ENCODE measurements around the gene ATG4C.
"Not testable (repeated sequence)": the region's sequence is repeated elsewhere in the genome, so short reads cannot be mapped to it uniquely, and the experiment has no call there.

The ATG4C gene

DNA sequence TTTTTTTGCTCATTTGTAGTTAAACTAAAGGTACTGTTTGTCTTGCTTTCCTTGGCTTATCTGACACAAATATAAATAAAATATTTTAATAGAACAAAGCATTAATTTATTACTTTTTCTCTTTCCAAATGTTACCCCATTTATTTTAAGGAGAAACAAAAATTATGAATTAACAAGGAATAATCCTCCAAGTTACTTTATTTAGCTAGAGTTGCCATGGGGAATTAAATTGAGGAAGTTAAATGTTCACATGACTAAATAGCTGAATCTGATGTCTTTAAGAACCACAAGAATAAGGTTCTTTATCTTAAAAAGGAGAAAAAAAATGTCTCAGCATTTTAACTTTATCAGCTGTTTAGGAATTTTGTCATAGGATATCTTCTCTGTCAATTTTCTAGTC lies 12.3 kb downstream of the ATG4C start:
- DNase-seq (no peak), ATAC-seq (replicated peaks) (no peak)
- H3K27me3 Mint-ChIP-seq: no peaks in the 10 kb centered on the region
- H3K9me3 Mint-ChIP-seq: no peaks in the 10 kb centered on the region
- no peak overlapping the region for H3K4me3 Mint-ChIP-seq
- peaks cover 12% of the 10 kb centered on the region in 2 donors for H3K36me3 Mint-ChIP-seq
- no peak overlapping the region for H3K27ac Mint-ChIP-seq
- H3K4me1 Mint-ChIP-seq: peaks cover 24 to 64% of the 10 kb centered on the region in 2 donors

DNA sequence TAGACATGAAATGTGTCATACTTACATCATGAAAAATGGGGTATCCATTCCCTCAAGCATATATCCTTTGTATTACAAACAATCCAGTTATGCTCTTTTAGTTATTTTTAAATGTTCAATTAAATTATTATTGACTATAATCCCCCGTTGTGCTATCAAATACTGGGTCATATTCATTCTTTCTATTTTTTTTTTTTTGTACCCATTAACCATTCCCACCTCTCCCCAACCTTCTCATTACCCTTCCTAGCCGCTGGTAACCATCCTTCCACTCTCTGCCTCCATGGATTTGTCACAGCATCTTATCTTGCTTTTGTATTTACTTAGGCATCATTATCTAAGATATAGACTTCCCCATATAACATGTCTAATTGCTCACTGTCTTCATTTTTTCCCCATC lies 15.8 kb downstream of the ATG4C start:
- ATAC-seq (replicated peaks) (no peak), DNase-seq (no peak)
- H3K36me3 Mint-ChIP-seq: peaks cover 5% of the 10 kb centered on the region in 2 donors
- peak overlapping the region; percentile 9 to 64 for H3K4me3 Mint-ChIP-seq
- peak overlapping the region; percentile 56 for H3K27ac Mint-ChIP-seq
- peaks cover 3% of the 10 kb centered on the region in 2 donors for H3K9me3 Mint-ChIP-seq
- H3K4me1 Mint-ChIP-seq: peaks cover 21 to 62% of the 10 kb centered on the region in 2 donors
- no peaks in the 10 kb centered on the region for H3K27me3 Mint-ChIP-seq

DNA sequence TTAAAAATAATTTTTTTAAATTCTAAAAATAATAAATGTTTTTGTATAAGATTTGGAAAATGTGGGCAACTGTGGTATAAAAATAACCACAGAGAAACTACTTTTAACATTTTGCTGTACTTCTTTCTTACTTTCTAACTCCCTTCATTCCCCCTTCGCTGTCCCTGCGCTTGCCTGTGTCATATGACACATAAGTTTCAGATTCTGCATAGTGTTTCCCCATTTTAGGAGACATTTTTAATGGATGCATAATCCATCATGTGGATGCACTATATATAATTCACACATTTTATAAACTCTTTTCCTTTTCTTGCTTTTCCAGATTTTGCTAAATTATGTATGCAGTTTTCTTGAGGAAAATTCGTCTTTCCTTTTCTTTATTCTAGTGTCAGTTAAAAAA lies 16.3 kb downstream of the ATG4C start:
- Mint-ChIP-seq H3K36me3 (peaks cover 5% of the 10 kb centered on the region in 2 donors), H3K4me3 (peak overlapping the region; percentile 49 to 66), H3K27me3 (no peaks in the 10 kb centered on the region), H3K9me3 (peaks cover 3% of the 10 kb centered on the region in 2 donors), H3K4me1 (peaks cover 21 to 56% of the 10 kb centered on the region in 2 donors), H3K27ac (peak overlapping the region; percentile 88)
- ATAC-seq (replicated peaks): peak; percentile 66 to 67
- no peak for DNase-seq

GRCh38 chr1:62800825-62801306 lies 16.9 kb downstream of the ATG4C start:
- Mint-ChIP-seq H3K27ac (peak overlapping the region; percentile 88), H3K36me3 (peaks cover 8 to 9% of the 10 kb centered on the region in 2 donors)
- peak; percentile 98 to 99 for ATAC-seq (replicated peaks)

GRCh38 chr1:62809788-62810187 lies 25.9 kb downstream of the ATG4C start:
- peaks cover 5 to 8% of the 10 kb centered on the region in 2 donors for H3K9me3 Mint-ChIP-seq
- peaks cover 41 to 48% of the 10 kb centered on the region in 2 donors for H3K36me3 Mint-ChIP-seq
- H3K27me3 Mint-ChIP-seq: no peaks in the 10 kb centered on the region
- no peak for DNase-seq
- H3K27ac Mint-ChIP-seq: peak overlapping the region; percentile 84
- peak overlapping the region; percentile 12 to 46 for H3K4me3 Mint-ChIP-seq
- ATAC-seq (replicated peaks): peak; percentile 62 to 67
- peaks cover 23 to 49% of the 10 kb centered on the region in 2 donors for H3K4me1 Mint-ChIP-seq

More at GRCh38 chr1:62800825-62801306, 16.9 kb downstream of the ATG4C start:
- Mint-ChIP-seq H3K4me3 (peak overlapping the region; percentile 60 to 66), H3K4me1 (peaks cover 18 to 54% of the 10 kb centered on the region in 2 donors), H3K9me3 (peaks cover 3% of the 10 kb centered on the region in 2 donors), H3K27me3 (no peaks in the 10 kb centered on the region)
- DNase-seq: peak; percentile 67

- Mint-ChIP-seq H3K9me3 (peaks cover 5 to 8% of the 10 kb centered on the region in 2 donors), H3K27ac (peak overlapping the region; percentile 86), H3K36me3 (peaks cover 40 to 51% of the 10 kb centered on the region in 2 donors), H3K27me3 (no peaks in the 10 kb centered on the region), H3K4me3 (peak overlapping the region; percentile 63 to 65), H3K4me1 (peaks cover 23 to 48% of the 10 kb centered on the region in 2 donors)
- ATAC-seq (replicated peaks): peak; percentile 93 to 95
- DNase-seq: no peak
Observed at GRCh38 chr1:62810420-62811274, 26.7 kb downstream of the ATG4C start.

GRCh38 chr1:62823556-62823955 lies 39.6 kb downstream of the ATG4C start:
- H3K27ac Mint-ChIP-seq: no peak overlapping the region
- ATAC-seq (replicated peaks) (no peak), DNase-seq (no peak)
- peaks cover 5 to 7% of the 10 kb centered on the region in 2 donors for H3K9me3 Mint-ChIP-seq
- peaks cover 40 to 57% of the 10 kb centered on the region in 2 donors for H3K36me3 Mint-ChIP-seq
- H3K4me1 Mint-ChIP-seq: peaks cover 7 to 14% of the 10 kb centered on the region in 2 donors
- H3K4me3 Mint-ChIP-seq: no peak overlapping the region
- no peaks in the 10 kb centered on the region for H3K27me3 Mint-ChIP-seq

DNA sequence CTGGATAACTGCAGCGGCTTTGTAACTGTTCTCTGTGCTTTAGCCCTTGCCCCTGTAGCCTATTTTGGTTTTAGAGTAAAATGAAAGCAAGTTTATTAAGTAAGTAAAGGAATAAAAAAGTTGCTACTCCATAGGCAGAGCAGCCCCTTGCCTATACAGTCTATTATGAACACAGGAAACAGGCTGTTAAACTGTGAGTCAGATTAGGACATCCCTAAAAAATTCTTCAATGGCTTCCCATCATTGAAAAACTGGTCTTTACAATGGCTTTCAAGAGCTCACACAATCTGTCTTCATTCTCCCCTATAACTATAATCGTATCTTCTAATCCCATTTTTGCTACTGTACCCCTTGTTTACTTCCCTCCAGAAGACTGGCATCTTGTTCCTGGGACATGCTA lies 43.0 kb downstream of the ATG4C start:
- Mint-ChIP-seq H3K4me3 (no peak overlapping the region), H3K27me3 (no peaks in the 10 kb centered on the region), H3K9me3 (peaks cover 5 to 7% of the 10 kb centered on the region in 2 donors), H3K27ac (no peak overlapping the region), H3K36me3 (peaks cover 42 to 48% of the 10 kb centered on the region in 2 donors), H3K4me1 (peaks cover 7 to 14% of the 10 kb centered on the region in 2 donors)
- DNase-seq (no peak), ATAC-seq (replicated peaks) (no peak)

DNA sequence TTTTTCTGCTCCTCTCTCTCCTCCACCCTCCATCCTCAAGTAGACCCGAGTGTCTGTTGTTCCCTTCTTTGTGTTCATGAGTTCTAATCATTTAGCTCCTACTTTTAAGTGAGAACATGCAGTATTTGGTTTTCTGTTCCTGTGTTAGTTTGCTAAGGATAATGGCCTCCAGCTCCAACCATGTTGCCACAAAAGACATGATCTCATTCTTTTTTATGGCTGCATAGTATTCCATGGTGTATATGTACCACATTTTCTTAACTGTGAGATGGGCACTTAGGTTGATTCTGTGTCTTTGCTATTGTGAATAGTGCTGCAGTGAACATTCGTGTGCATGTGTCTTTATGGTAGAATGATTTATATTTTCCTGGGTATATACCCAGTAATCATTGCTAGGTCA lies 43.9 kb downstream of the ATG4C start:
- H3K27ac Mint-ChIP-seq; H3K9me3 Mint-ChIP-seq; H3K27me3 Mint-ChIP-seq; DNase-seq; ATAC-seq (replicated peaks); H3K4me3 Mint-ChIP-seq: not testable (repeated sequence)
- peaks cover 44 to 51% of the 10 kb centered on the region in 2 donors for H3K36me3 Mint-ChIP-seq
- H3K4me1 Mint-ChIP-seq: peaks cover 7 to 14% of the 10 kb centered on the region in 2 donors

DNA sequence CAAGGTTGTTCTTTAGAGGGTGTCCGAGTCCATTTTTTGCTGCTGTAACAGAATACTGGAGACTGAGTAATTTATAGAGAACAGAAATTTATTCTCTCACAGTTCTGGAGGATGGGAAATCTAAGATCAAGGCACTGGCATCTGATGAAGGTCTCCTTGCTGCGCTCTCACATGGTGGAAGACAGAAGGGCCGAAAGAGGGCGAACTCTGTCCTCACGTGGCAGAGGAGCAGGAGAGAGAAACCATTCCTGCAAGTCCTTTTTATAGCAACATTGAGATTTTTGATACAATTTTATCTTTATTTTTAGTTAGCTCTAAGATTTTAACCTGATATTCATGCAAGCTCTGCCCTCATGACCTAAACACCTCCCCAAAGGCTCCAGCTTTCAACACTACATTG lies 48.3 kb downstream of the ATG4C start:
- Mint-ChIP-seq H3K9me3 (peaks cover 3 to 5% of the 10 kb centered on the region in 2 donors), H3K36me3 (peaks cover 20 to 24% of the 10 kb centered on the region in 2 donors), H3K27ac (no peak overlapping the region), H3K27me3 (no peaks in the 10 kb centered on the region), H3K4me1 (peaks cover 4 to 10% of the 10 kb centered on the region in 2 donors), H3K4me3 (no peak overlapping the region)
- no peak for ATAC-seq (replicated peaks)
- DNase-seq: no peak

- Mint-ChIP-seq H3K27ac (no peak overlapping the region), H3K27me3 (no peaks in the 10 kb centered on the region), H3K4me1 (peaks cover 2 to 6% of the 10 kb centered on the region in 2 donors), H3K4me3 (no peak overlapping the region), H3K9me3 (no peaks in the 10 kb centered on the region), H3K36me3 (peaks cover 10 to 20% of the 10 kb centered on the region in 2 donors)
- no peak for ATAC-seq (replicated peaks)
- no peak for DNase-seq
Observed at GRCh38 chr1:62833529-62833928, 49.6 kb downstream of the ATG4C start.

DNA sequence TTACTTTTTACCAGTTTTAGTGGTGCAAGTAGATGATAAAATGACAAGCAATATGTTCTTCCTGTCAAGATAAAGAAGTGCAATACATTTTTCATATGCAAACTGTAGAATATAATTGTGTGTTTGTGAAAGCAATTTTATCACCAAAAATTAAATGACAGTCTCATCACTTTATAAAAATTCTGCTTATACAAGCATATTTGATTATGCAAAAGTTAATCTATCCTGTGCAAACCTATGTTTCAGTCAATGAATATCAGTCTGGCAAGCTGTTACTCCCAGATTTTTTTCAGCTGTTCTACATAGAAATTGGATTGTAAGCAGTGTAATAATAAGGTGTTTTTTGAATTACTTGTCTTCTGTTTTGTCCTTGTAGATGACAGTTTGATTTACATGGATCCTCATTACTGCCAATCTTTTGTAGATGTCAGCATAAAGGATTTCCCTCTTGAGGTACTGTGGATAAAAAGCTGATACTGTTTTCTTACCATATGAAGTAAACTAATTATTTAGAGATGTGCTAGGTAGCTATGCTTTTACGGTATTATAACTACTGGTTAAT lies 50.5 kb downstream of the ATG4C start:
- peaks cover 2 to 6% of the 10 kb centered on the region in 2 donors for H3K4me1 Mint-ChIP-seq
- H3K9me3 Mint-ChIP-seq: no peaks in the 10 kb centered on the region
- no peaks in the 10 kb centered on the region for H3K27me3 Mint-ChIP-seq
- peaks cover 10 to 20% of the 10 kb centered on the region in 2 donors for H3K36me3 Mint-ChIP-seq
- H3K27ac Mint-ChIP-seq: no peak overlapping the region
- H3K4me3 Mint-ChIP-seq: no peak overlapping the region
- ATAC-seq (replicated peaks): no peak
- no peak for DNase-seq

DNA sequence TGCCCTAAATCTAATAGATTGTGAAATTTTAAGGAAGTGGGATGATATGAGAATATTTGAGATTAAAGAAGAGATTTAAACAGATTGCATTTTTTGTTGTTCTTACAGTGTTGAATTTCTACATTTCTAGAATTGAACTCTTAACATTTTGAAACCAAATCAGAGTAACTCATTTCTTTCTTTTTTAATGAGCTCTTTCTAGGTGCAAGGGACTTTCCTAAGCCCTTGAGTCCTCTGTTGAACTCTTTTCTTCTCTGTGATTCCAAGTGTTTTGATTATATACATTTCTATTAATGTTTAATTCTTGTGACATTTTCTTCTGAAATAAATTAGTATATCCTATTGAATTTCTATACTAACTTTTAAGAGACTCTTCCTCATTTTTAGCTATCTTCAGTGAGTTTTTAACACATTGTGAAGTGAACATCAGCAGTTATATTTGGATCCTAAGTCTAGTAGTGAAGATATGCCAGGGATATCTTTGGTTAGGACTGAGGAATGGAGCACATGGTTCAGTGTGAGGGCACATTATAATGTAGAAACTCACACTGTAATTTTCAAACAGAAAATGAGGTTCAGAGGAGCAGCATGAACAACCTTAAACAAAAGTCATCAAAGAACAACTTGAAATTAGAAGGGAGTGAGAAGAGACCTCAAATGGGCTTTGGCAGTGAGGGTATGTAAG lies 53.1 kb downstream of the ATG4C start:
- Mint-ChIP-seq H3K27me3 (no peaks in the 10 kb centered on the region), H3K36me3 (peaks cover 2 to 12% of the 10 kb centered on the region in 2 donors), H3K4me1 (peaks cover 2 to 6% of the 10 kb centered on the region in 2 donors), H3K9me3 (no peaks in the 10 kb centered on the region), H3K27ac (no peak overlapping the region), H3K4me3 (no peak overlapping the region)
- DNase-seq (no peak), ATAC-seq (replicated peaks) (no peak)

GRCh38 chr1:62840555-62840954 lies 56.6 kb downstream of the ATG4C start:
- no peaks in the 10 kb centered on the region for H3K9me3 Mint-ChIP-seq
- H3K27me3 Mint-ChIP-seq: no peaks in the 10 kb centered on the region
- H3K36me3 Mint-ChIP-seq: peaks cover 0 to 5% of the 10 kb centered on the region in 2 donors

More at GRCh38 chr1:62840555-62840954, 56.6 kb downstream of the ATG4C start:
- DNase-seq (no peak), ATAC-seq (replicated peaks) (no peak)
- Mint-ChIP-seq H3K4me3 (no peak overlapping the region), H3K27ac (no peak overlapping the region), H3K4me1 (peaks cover 2 to 6% of the 10 kb centered on the region in 2 donors)
